ENCODE data around the gene COX10.
"Not testable (repeated sequence)": the region's sequence is repeated elsewhere in the genome, so short reads cannot be mapped to it uniquely, and the experiment has no call there.

GRCh38 chr17:14236762-14237161, 167.5 kb downstream of the COX10 start, which contains the start of gene CDRT15:
- not testable (repeated sequence) for TF ChIP-seq CTCF (IDR thresholded peaks at IDR 0.05 in 8 of 11, conservative IDR thresholded peaks at IDR 0.05 in 3 of 11); POLR2A (IDR thresholded peaks at IDR 0.05)

Data from spleen (tissue), 7 donors.